HuH-7 (cell line): ENCODE results near the gene COL8A1.
A peak's percentile ranks its signal among the peaks of the same experiment; 100 is the strongest.
"Not testable (repeated sequence)": the region's sequence is repeated elsewhere in the genome, so short reads cannot be mapped to it uniquely, and the experiment has no call there.

Experiments used
- DNase-seq: peaks from one replicate; pipeline ENCODE4 v3.0.0; 2011; ENCODE audit warnings: low spot score

COL8A1 gene

GRCh38 chr3:99710094-99710493 lies 71.7 kb downstream of the COL8A1 start:
- DNase-seq, result no peak

GRCh38 chr3:99711351-99711750 lies 73.0 kb downstream of the COL8A1 start:
- no peak for DNase-seq

GRCh38 chr3:99712291-99712954 lies 74.0 kb downstream of the COL8A1 start:
- DNase-seq, result no peak

- no peak for DNase-seq
Measured at GRCh38 chr3:99713440-99713839, 75.0 kb downstream of the COL8A1 start.

DNA sequence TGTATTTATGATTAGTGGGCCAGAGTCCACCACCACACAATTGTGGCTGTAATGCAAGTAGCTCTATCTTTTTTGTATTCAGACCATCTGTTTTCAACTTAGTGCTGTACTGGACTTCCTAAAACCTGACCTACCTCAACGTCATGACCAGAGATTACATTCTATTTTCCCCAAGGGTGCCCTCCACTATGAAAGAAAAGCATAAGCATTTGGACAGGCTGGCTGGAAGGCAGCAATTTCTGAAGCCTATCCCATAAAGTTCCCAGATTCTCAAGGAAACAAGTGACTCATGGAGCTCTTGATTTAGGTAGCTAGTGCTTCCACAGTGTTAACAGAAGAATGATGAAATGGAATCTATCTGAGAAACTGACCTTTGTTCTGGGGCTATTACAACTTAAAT lies 75.8 kb downstream of the COL8A1 start:
- DNase-seq, result no peak

- no peak for DNase-seq
Measured at GRCh38 chr3:99714575-99714974, 76.2 kb downstream of the COL8A1 start.

- no peak for DNase-seq
Measured at GRCh38 chr3:99716463-99716995, 78.1 kb downstream of the COL8A1 start.

DNA sequence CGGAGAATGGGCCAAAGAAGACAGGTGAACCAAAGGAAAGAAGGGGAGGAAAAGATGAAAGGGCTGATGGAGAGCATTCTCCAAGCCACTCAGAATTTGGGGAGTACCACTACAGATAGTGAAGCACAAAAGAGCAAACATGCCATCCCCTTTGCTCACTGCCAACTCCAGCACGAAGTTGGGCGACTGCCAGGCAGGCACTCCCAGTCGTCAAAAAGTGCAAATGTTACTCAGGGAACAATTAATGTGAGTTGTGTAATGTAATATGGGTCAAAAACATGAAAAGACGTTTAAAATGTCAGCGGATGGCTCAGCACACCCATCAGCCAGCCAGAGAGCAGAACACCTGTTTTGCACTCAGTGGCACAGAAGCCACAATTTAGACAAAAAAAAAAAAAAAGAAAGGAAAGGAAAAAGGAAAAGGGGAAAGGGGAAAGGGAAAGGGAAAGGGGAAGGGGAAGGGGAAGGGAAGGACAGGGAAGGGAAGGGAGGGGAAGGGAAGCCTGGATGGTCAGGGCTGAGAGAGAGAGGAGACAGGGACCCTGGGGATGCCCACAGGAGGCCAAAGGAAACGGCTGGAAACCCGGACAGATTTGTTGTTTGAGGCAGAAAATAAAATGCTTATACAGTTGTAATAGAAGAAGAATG lies 82.7 kb downstream of the COL8A1 start:
- DNase-seq, result no peak

GRCh38 chr3:99721633-99722007 lies 83.2 kb downstream of the COL8A1 start:
- DNase-seq, result no peak

GRCh38 chr3:99724276-99724675 lies 85.9 kb downstream of the COL8A1 start:
- no peak for DNase-seq

DNA sequence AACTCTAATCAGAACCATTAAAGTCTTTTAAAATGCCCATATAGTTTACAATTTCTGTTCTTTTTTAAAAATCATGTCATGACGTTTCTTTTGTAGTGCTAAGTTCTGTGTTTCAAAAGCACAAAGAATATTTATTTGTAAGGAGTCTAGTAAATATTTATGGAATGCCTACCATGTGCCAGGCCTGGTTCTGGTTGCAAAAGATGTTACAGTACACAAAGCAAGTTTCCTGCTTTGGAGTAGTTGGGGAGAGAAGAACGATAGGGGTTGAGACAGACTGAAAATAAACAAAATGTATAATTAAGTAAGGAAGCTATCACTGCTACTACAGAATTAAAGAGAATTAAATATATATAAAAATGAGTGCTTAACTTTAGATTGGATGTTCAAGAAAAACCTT lies 92.5 kb downstream of the COL8A1 start:
- DNase-seq, result no peak

DNA sequence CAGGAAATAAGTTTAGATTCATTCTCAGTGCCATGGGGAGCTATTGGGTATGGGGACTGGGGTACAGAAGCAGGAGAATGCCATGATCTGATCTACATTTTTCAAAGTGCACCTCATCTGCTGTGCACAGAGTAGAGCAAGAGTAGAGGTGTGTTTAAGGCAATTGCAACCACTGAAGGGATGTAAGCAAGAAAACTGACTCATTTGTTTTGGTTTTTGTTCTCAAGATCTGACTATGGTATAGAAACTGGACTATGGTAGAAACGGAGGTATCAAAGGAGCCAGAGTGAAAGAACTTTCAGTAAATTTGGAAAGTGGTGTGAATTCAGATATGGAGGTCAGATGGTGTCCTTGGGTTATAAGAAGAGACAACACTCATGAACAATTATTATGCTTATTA lies 93.1 kb downstream of the COL8A1 start:
- DNase-seq, result no peak

DNA sequence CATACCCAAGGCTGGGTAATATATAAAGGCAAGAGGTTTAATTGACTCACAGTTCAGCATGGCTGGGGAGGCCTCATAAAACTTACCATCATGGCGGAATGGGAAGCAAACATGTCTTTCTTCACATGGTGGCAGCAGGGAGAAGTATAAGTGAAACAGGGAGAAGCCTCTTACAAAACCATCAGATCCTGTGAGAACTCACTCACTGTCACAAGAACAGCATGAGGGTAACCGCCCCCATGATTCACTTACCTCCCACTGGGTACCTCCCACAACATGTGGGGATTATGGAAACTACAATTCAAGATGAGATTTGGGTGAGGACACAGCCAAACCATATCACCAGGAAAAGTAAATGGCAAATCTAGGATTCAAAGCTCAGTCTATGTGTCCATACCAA lies 102.0 kb downstream of the COL8A1 start:
- not testable (repeated sequence) for DNase-seq

- DNase-seq, result no peak
Measured at GRCh38 chr3:99741588-99741987, 103.2 kb downstream of the COL8A1 start.

DNA sequence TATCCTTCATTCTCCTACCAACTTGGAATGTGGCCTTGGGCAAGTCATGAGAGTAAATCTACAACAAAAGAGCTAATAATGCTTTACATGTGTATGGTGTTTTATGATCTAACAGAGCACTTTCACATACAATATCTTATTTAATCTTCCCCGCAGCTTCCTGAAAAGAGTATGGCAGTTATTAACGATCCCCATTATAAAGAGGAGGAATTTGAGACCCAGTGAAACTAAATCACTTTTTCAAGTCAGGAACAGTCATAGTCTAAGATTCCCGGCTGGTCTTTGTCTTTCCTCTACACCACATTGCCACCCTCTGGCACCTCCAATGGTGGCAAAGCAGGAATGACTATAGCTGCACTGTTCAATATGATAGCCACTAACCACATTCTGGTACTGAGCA lies 109.5 kb downstream of the COL8A1 start:
- peak; percentile 6 for DNase-seq

- DNase-seq, result no peak
Measured at GRCh38 chr3:99751649-99752048, 113.3 kb downstream of the COL8A1 start.

DNA sequence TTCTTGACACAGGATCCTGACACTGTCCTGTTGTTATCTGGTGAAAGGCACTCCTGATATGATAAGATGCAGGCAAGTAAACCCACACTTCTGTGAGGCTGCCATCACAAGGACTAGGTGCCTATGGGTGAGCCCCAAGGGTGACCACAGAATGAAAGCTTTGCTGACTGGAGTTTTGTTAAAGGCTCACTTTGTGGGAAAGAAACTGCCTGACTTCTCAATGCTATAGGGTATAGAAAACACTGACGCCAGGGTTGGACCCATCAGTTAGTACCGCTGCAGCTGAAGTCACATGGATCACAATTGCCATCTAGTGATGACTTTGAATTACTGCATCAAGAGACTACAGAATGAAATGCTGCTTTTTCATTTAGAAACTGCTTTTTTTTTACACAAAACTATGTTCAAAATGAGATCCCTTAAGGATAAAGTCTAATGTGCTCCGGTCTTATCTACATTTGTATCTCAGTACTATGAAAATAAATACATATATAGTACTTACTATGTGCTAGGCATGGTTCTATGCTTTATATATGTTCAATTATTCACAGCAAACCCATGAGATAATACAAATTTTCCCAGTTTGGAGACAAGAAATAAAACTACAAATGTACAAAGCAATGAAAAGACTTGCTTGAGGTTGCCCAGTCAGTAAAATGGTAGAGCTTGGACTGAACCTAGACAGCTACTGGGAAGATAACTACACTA lies 115.0 kb downstream of the COL8A1 start:
- peak; percentile 61 for DNase-seq

DNA sequence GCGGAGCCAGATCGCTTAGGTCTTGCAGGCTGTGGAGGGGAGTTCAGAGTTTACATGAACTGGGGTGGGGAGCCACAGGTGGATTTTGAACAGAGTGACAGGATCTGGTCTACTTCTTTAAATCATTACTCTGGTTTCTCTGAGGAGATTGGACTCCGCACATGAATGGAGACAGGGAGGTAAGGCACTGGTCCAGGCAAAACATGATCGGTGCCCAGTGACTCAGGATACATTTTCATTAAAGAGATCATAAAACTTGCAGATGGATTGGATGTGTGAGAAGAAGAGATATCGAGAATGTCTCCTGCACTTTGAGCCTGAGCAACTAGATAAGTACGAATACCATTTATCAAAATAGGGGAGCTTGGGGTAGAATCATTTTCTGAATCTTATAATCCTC lies 117.4 kb downstream of the COL8A1 start:
- no peak for DNase-seq

DNA sequence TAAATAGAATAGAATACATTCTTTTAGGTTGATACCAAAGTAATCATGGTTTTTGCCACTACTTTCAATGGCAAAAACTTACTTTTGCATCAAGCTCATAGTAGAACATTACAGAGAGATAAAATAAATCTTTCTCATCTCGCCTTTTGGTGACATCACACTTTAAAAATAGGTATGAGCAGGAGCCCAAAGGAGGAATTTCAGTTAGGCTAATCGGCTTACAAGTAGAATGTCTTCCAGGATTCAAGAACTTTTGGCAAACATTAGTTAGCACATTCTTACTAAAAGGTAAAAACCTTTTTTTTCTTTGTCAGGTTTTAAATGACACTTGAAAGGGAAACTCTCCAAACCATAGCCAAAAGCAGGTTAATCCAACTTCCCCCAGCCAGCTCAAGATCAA lies 119.6 kb downstream of the COL8A1 start:
- DNase-seq, result no peak

GRCh38 chr3:99758502-99759177 lies 120.2 kb downstream of the COL8A1 start:
- no peak for DNase-seq

GRCh38 chr3:99760031-99760430 lies 121.6 kb downstream of the COL8A1 start:
- no peak for DNase-seq

DNA sequence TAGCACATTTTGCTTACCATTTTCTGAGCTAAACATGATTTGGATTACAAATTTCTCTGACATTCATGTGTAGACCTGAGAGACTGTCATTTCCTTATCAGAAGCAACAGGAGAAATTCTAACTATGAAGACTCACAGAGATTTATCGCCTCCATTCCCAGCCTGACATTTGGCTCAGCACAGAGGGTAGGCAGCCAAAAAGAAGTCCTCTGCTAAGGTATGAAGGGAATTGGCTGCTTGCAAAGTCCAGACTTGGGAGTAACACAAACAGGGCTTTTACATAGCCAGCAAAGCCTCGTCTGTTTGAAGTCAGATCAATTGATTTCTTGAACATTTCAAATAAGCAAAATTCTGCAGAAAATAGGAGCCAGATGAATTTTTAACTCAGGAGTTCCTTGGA lies 122.2 kb downstream of the COL8A1 start:
- no peak for DNase-seq
